HG03460 (cell line): ENCODE results near the gene ZNF70.
"Not testable (repeated sequence)": the region's sequence is repeated elsewhere in the genome, so short reads cannot be mapped to it uniquely, and the experiment has no call there.

Experiments
- ATAC-seq: cut with Tn5 transposase; IDR thresholded peaks from one replicate; pipeline ENCODE4 v1.9.1; 2021; ENCODE audit not compliant: unreplicated experiment

Gene ZNF70

DNA sequence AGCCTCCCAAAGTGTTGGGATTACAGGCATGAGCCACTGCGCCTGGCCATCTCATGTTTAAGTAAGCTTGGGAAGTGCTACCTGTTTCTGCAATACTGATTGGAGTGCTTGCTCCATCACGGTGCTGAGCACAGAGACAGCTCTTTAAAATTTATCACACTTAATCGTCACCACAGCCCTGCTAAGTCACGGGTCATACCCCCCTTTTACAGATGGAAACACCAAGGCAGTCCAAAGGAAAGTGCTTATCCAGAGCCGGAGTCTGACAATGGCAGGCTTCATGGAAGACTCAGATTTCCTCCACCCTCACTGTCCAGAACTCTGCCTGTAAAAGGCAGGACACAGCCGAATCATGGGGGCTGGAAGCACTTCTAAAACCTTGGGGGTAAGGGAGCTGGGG lies 9.1 kb upstream of the ZNF70 start:
- ATAC-seq: no peak

- no peak for ATAC-seq
Observed at GRCh38 chr22:23759566-23759965, 8.7 kb upstream of the ZNF70 start.

- ATAC-seq: no peak
Observed at GRCh38 chr22:23756891-23757290, 6.0 kb upstream of the ZNF70 start.

GRCh38 chr22:23755711-23756110 lies 4.8 kb upstream of the ZNF70 start:
- no peak for ATAC-seq

DNA sequence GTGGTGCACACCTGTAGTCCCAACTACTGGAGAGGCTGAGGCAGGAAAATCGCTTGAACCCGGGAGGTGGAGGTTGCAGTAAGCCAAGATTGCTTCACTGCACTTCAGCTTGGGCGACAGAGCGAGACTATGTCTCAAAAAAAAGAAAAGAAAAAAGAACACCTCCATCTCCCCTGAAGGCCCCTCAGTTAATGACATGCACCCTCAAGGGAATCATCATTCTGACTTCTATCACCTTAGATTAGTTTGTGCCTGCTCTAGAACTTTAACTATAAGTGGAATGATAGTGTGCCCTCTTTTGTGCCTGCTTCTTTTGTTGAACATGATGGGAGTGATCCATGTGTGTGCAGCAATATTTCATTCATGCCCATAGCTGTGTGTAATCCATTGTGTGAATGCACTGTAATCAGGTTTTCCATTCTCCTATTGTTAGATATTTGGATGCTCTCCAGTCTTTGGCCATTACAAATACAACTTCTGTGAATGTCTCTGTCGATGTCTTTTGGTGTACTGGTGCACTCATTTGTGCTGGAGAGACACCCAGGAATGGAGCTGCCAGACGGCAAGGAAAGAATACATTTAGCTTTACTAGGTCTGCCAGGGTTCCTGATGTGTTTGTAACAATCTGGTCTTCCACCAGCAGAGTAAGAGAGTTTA lies 4.2 kb upstream of the ZNF70 start:
- no peak for ATAC-seq

- no peak for ATAC-seq
Observed at GRCh38 chr22:23754220-23754919, 3.5 kb upstream of the ZNF70 start, which contains the start of gene VPREB3. Gene VPREB3, minus strand, starts transcription at chr22:23754425. Its CDS starts 62 bp downstream, at chr22:23754363.

- ATAC-seq: no peak
Observed at GRCh38 chr22:23753385-23753784, 2.5 kb upstream of the ZNF70 start.

- no peak for ATAC-seq
Observed at GRCh38 chr22:23752750-23753149, 1.8 kb upstream of the ZNF70 start.

DNA sequence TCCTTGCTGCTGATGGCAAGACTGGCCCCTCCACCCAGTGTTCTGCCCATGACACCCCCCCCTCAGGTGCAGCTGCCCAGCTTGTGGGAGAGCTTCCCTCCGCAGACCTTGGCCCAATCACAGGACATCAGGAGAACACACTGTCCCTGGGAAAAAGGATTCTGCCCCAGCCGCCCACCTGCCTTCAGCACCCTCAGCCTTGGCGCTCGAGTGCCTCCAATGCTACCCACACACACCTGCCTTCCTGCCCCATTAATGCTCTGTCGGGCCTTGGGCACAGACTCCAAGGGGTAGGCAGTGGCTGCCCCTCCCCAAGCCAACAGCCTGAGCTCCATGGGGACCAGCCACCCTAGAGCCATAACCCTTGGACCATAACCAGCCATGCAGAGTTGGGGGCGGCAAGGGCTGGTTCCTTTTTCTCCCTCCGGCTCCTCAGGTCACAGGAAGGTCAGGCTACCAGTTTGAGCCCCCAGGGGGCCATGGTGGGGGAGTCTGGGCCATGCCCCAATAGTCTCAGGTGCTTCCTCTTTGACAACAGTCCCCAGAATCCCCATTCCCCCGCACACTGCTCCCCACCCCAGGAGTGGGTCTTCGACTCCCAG lies 1.3 kb upstream of the ZNF70 start:
- no peak for ATAC-seq

DNA sequence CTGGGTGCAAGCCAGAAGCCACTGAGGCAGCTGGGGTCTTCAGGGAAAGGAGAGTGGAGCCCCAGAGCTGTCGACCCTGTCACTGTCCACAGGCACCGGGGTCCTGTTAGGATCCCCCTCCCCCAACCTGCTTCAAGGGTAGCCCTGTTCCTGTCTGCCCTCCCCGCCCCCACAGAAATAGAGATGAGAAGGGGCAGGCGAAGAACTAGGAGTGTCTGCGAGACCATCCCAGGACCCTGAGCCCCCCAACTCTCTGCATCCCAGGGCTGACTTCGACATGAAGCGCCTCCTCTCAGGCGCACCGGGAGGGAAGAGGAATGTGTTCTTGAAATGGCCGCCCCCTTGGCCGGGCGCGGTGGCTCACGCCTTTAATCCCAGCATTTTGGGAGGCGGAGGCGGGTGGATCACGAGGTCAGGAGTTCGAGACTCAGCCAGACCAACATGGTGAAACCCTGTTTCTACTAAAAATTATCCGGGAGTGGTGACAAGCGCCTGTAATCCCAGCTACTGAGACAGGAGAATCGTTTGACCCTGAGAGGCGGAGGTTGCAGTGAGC lies 607 bp upstream of the ZNF70 start:
- peak; percentile 8 for ATAC-seq

GRCh38 chr22:23750367-23750713 lies 572 bp downstream of the ZNF70 start:
- no peak for ATAC-seq

- no peak for ATAC-seq
Observed at GRCh38 chr22:23749841-23750301, 1.0 kb downstream of the ZNF70 start.

- ATAC-seq: no peak
Observed at GRCh38 chr22:23745791-23746190, 5.1 kb downstream of the ZNF70 start.

- ATAC-seq: no peak
Observed at GRCh38 chr22:23744485-23744884, 6.4 kb downstream of the ZNF70 start.

DNA sequence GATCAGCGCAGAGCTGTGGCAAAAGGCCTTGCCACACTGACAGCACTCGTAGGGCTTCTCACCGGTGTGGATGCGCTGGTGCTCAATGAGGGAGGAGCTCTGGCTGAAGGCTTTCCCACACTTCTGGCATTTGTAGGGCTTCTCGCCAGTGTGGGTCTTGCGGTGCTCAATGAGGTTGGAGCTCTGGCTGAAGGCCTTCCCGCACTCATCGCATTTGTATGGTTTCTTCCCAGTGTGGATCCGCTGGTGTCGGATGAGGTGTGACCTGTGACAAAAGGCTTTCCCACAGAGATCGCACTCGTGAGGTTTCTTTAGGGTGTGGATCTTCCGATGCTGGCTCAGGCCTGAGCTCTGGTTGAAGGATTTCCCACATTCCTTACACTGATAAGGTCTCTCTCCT lies 6.9 kb downstream of the ZNF70 start:
- no peak for ATAC-seq

DNA sequence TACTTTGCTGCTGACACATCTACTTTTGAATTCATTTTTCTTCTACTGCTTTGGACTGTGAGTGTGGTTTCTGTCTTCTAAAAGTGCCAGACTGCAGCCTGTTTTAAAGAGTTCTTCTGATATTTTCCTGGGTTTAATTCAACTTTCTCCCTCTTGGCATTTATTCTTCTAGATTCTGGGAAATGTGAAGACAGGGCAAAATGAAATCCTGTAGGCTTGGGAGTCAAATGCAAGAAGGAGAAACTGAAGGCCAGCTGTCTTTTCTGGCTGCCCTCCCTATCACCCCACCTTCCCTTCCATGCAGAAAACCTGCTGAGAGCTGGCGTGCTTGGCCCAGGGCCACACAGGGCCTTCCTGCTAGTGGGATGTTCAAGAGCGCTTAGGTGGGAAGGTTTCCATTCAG lies 7.6 kb downstream of the ZNF70 start:
- no peak for ATAC-seq

DNA sequence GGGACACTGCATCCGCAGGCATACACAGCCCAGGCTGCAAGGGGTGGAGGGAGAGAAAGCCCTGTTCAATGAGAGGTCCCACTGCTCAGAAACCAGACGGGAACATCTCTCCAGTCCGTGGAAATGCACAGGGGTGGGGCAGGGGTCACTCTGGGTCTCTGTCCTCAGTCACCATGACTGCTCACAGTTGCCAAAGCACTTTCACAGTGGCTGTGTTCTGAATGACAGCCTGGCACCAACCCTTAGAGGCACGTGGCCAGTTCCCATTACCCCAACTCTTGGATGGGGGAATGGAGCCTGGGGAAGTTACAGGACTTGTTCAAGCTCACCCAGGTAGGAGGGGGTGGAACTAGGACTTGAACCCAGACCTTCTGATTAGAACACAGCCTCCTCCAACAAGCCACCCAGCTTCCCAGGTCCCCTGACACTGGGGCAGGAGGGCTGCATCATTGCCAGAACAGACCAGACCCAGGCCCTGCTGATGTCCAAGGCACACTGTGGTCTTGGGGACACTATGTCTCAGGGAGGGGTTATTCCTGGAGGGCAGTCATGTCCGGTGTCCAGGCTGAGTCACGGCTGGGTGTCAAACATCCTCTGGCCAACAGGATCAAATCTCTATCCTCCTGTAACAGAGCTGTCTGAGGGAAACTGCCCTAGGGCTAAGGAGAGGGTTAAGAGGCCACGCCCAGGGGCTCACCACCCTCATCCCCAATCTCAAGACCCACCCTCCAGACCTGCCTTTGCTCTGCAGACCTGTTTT lies 8.2 kb downstream of the ZNF70 start:
- no peak for ATAC-seq

- no peak for ATAC-seq
Observed at GRCh38 chr22:23737696-23738095, 13.2 kb downstream of the ZNF70 start.

DNA sequence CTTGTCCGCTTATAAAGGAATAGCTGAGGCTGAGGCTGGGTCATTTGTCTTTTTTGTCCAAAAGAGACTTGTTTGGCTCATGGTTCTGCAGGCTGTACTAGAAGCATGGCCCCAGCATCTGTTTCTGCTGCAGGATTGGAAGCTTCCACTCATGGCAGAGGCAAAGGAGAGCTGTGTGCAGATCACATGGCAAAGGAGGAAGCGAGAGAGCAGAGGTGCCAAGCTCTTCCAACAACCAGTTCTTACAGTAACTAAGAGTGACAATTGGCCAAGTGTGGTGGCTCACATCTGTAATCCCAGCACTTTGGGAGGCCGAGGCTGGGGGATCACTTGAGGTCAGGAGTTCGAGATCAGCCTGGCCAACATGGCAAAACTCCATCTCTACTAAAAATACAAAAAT lies 22.8 kb downstream of the ZNF70 start:
- ATAC-seq: not testable (repeated sequence)

- ATAC-seq: no peak
Observed at GRCh38 chr22:23722724-23723123, 28.2 kb downstream of the ZNF70 start.

GRCh38 chr22:23722160-23722559 lies 28.8 kb downstream of the ZNF70 start:
- no peak for ATAC-seq
